Measurements from ENCODE around the gene PCED1B. TPM values are rescaled to one million over a fixed set of nuclear protein-coding genes. Genes with fewer than 3 reads are reported as not detected.

The PCED1B gene
- total and polyA plus RNA-seq, 2 donors (not counting 1 experiment from before 2014, with no cell fraction given): 26.2 to 45.8 TPM

- Mint-ChIP-seq H3K4me1 (peaks cover 11% of the 10 kb centered on the region), H3K27me3 (no peaks in the 10 kb centered on the region), H3K9me3 (ENCODE audit: insufficient read depth) (no peaks in the 10 kb centered on the region), H3K4me3 (no peak overlapping the region), H3K27ac (no peak overlapping the region)
- Histone ChIP-seq H3K9ac (ENCODE audit: low read length) (no peak overlapping the region), H3K27me3 (replicated peaks in 1 of 4; ENCODE audit: control extremely low read depth in 1 of 4, control insufficient read depth in 3 of 4, insufficient read depth in 4 of 4, low read length in 3 of 4) (no peaks in the 10 kb centered on the region), H3K4me2 (replicated peaks; ENCODE audit: low read depth, low read length, poor library complexity, severe bottlenecking) (no peak overlapping the region), H3K27ac (ENCODE audit: low read length in 2 of 2) (no peak overlapping the region), H4K20me1 (ENCODE audit: control insufficient read depth, insufficient read depth, low read length, poor library complexity, severe bottlenecking) (no peaks in the 10 kb centered on the region), H3K4me3 (ENCODE audit: control extremely low read depth in 1 of 5, extremely low read depth in 1 of 5, insufficient read depth in 1 of 5, low read depth in 2 of 5, low read length in 4 of 5) (no peak overlapping the region), H3K9me3 (ENCODE audit: control extremely low read depth in 1 of 3, control insufficient read depth in 2 of 3, insufficient read depth in 1 of 3, low read length in 2 of 3) (no peaks in the 10 kb centered on the region), H2AFZ (ENCODE audit: insufficient read depth, low read depth, low read length, poor library complexity, severe bottlenecking) (peak overlapping the region; percentile 29), H3K79me2 (ENCODE audit: control insufficient read depth, insufficient read depth, low read length) (no peaks in the 10 kb centered on the region), H3K36me3 (replicated peaks in 1 of 2; ENCODE audit: control extremely low read depth in 1 of 2, control insufficient read depth in 1 of 2, extremely low read depth in 1 of 2, insufficient read depth in 2 of 2, low read length in 1 of 2) (no peaks in the 10 kb centered on the region), H3K4me1 (ENCODE audit: control insufficient read depth in 2 of 2, insufficient read depth in 2 of 2, low read length in 2 of 2) (peaks cover 0 to 3% of the 10 kb centered on the region in 2 donors)
- ATAC-seq (ENCODE audit: low read depth) (no peak), DNase-seq (no peak)
- WGBS (ENCODE audit: insufficient coverage): 86% methylated on average over 2 of the region's 5 CpGs
- intact Hi-C loops (cut with micrococcal nuclease): loop anchor here (2.0 to 5.0 kb wide), 3 partner anchors 48 to 653 kb away; no protein-coding TSS in a partner anchor
- CTCF ChIA-PET: interaction anchor here (0.7 to 5.6 kb wide), 31 partner anchors 8 to 733 kb away, joined by 3 to 192 read pairs (median 5); partner anchors contain the start of genes AMIGO2 and PCED1B
- POLR2A ChIA-PET: no interaction called here
- no peak for TF ChIP-seq CTCF (IDR thresholded peaks at IDR 0.05)
- TF ChIP-seq EZH2 (IDR thresholded peaks at IDR 0.05; ENCODE audit: borderline replicate concordance, insufficient read depth, low read depth, low read length, poor library complexity, severe bottlenecking): no peak
These were observed 45.4 kb upstream of the PCED1B start for GRCh38 chr12:47033789-47034555.

GRCh38 chr12:47034661-47035060 lies 44.8 kb upstream of the PCED1B start:
- no peaks in the 10 kb centered on the region for H4K20me1 ChIP-seq (ENCODE audit: control insufficient read depth, insufficient read depth, low read length, poor library complexity, severe bottlenecking)
- no peaks in the 10 kb centered on the region for H3K27me3 Mint-ChIP-seq

More at GRCh38 chr12:47034661-47035060, 44.8 kb upstream of the PCED1B start:
- ATAC-seq (ENCODE audit: low read depth): no peak
- ChIA-PET POLR2A (no interaction called here), CTCF (interaction anchor here (0.7 to 5.6 kb wide), 9 partner anchors 10 to 617 kb away, joined by 3 to 192 read pairs (median 21); partner anchors contain the start of genes AMIGO2 and PCED1B)
- no peaks in the 10 kb centered on the region for H3K79me2 ChIP-seq (ENCODE audit: control insufficient read depth, insufficient read depth, low read length)
- H3K4me3 Mint-ChIP-seq: no peak overlapping the region
- H3K27ac ChIP-seq (ENCODE audit: low read length in 2 of 2): no peak overlapping the region
- no peaks in the 10 kb centered on the region for H3K27me3 ChIP-seq (replicated peaks in 1 of 4; ENCODE audit: control extremely low read depth in 1 of 4, control insufficient read depth in 3 of 4, insufficient read depth in 4 of 4, low read length in 3 of 4)
- peaks cover 0 to 3% of the 10 kb centered on the region in 2 donors for H3K4me1 ChIP-seq (ENCODE audit: control insufficient read depth in 2 of 2, insufficient read depth in 2 of 2, low read length in 2 of 2)
- no peak overlapping the region for H2AFZ ChIP-seq (ENCODE audit: insufficient read depth, low read depth, low read length, poor library complexity, severe bottlenecking)
- H3K9me3 ChIP-seq (ENCODE audit: control extremely low read depth in 1 of 3, control insufficient read depth in 2 of 3, insufficient read depth in 1 of 3, low read length in 2 of 3): no peaks in the 10 kb centered on the region
- intact Hi-C loops (cut with micrococcal nuclease): loop anchor here (5.0 kb wide), 2 partner anchors 48 to 183 kb away; no protein-coding TSS in a partner anchor
- WGBS (ENCODE audit: insufficient coverage): 100% methylated on average over 1 of the region's 2 CpGs
- H3K4me2 ChIP-seq (replicated peaks; ENCODE audit: low read depth, low read length, poor library complexity, severe bottlenecking): no peak overlapping the region
- no peak overlapping the region for H3K9ac ChIP-seq (ENCODE audit: low read length)
- no peak overlapping the region for H3K27ac Mint-ChIP-seq
- no peak overlapping the region for H3K4me3 ChIP-seq (ENCODE audit: control extremely low read depth in 1 of 5, extremely low read depth in 1 of 5, insufficient read depth in 1 of 5, low read depth in 2 of 5, low read length in 4 of 5)
- no peaks in the 10 kb centered on the region for H3K36me3 ChIP-seq (replicated peaks in 1 of 2; ENCODE audit: control extremely low read depth in 1 of 2, control insufficient read depth in 1 of 2, extremely low read depth in 1 of 2, insufficient read depth in 2 of 2, low read length in 1 of 2)
- H3K4me1 Mint-ChIP-seq: peaks cover 11% of the 10 kb centered on the region
- TF ChIP-seq CTCF (IDR thresholded peaks at IDR 0.05) (no peak), EZH2 (IDR thresholded peaks at IDR 0.05; ENCODE audit: borderline replicate concordance, insufficient read depth, low read depth, low read length, poor library complexity, severe bottlenecking) (no peak)
- no peak for DNase-seq
- no peaks in the 10 kb centered on the region for H3K9me3 Mint-ChIP-seq (ENCODE audit: insufficient read depth)
